Effector memory CD8-positive, alpha-beta T cell (primary cell): ENCODE data around the gene RHEBL1.

Source experiments
- ATAC-seq: fragments of 150-1000 bp; cut with Tn5 transposase; replicated peaks from 2 replicates; pipeline ENCODE4 v1.10.0; 2021; ENCODE audit warnings: mild to moderate bottlenecking, moderate library complexity
- DNase-seq, 3 experiments: peaks; one replicate each; pipeline ENCODE4 v3.0.0; 2021
- H3K27ac Mint-ChIP-seq, 2 donors: one replicate each; pipeline ENCODE4 v1.8.0; 2022; ENCODE audit warnings: mild to moderate bottlenecking in 2 of 2, mixed read lengths in 2 of 2, moderate library complexity in 2 of 2
- H3K27me3 Mint-ChIP-seq, 2 donors: one replicate each; pipeline ENCODE4 v1.8.0; 2022; ENCODE audit warnings: mixed read lengths in 2 of 2
- H3K36me3 Mint-ChIP-seq: one replicate; pipeline ENCODE4 v1.8.0; 2022; ENCODE audit warnings: mild to moderate bottlenecking, moderate library complexity, mixed read lengths; ENCODE audit not compliant: insufficient read depth
- H3K4me1 Mint-ChIP-seq, 2 donors: one replicate each; pipeline ENCODE4 v1.8.0; 2022; ENCODE audit warnings: low read depth in 2 of 2, mixed read lengths in 2 of 2
- H3K4me3 Mint-ChIP-seq, 2 donors: one replicate each; pipeline ENCODE4 v1.8.0; 2022; ENCODE audit warnings: mild to moderate bottlenecking in 2 of 2, mixed read lengths in 2 of 2, moderate library complexity in 2 of 2
- H3K9me3 Mint-ChIP-seq, 2 donors: one replicate each; pipeline ENCODE4 v1.8.0; 2022; ENCODE audit warnings: mixed read lengths in 2 of 2

The RHEBL1 gene

GRCh38 chr12:49022558-49023178 lies 47.1 kb downstream of the RHEBL1 start:
- Mint-ChIP-seq H3K4me3 (no peak overlapping the region), H3K4me1 (peaks cover 15 to 19% of the 10 kb centered on the region in 2 donors), H3K27ac (peak overlapping the region; percentile 89 to 100), H3K27me3 (no peaks in the 10 kb centered on the region), H3K9me3 (no peaks in the 10 kb centered on the region), H3K36me3 (peaks cover 60% of the 10 kb centered on the region)
- ATAC-seq (no peak), DNase-seq (no peak)

- Mint-ChIP-seq H3K36me3 (peaks cover 58% of the 10 kb centered on the region), H3K27ac (peak overlapping the region; percentile 100), H3K4me3 (no peak overlapping the region), H3K9me3 (no peaks in the 10 kb centered on the region), H3K27me3 (no peaks in the 10 kb centered on the region), H3K4me1 (peaks cover 23 to 30% of the 10 kb centered on the region in 2 donors)
- DNase-seq (no peak), ATAC-seq (no peak)
Measured at GRCh38 chr12:49021292-49021915, 48.4 kb downstream of the RHEBL1 start.

GRCh38 chr12:49020441-49020840 lies 49.3 kb downstream of the RHEBL1 start:
- Mint-ChIP-seq H3K4me1 (peaks cover 29 to 34% of the 10 kb centered on the region in 2 donors), H3K9me3 (no peaks in the 10 kb centered on the region), H3K27me3 (no peaks in the 10 kb centered on the region), H3K36me3 (peaks cover 56% of the 10 kb centered on the region), H3K4me3 (no peak overlapping the region), H3K27ac (peak overlapping the region; percentile 100)
- DNase-seq (no peak), ATAC-seq (no peak)

GRCh38 chr12:49019443-49020324 lies 50.1 kb downstream of the RHEBL1 start:
- Mint-ChIP-seq H3K4me1 (peaks cover 29 to 34% of the 10 kb centered on the region in 2 donors), H3K27me3 (no peaks in the 10 kb centered on the region), H3K27ac (peak overlapping the region; percentile 100), H3K4me3 (peak overlapping the region; percentile 75 to 94), H3K36me3 (peaks cover 53% of the 10 kb centered on the region), H3K9me3 (no peaks in the 10 kb centered on the region)
- ATAC-seq (no peak), DNase-seq (peak in 2 of 3 experiments; percentile 36 to 57)

- peaks cover 53% of the 10 kb centered on the region for H3K36me3 Mint-ChIP-seq
Measured at GRCh38 chr12:49019120-49019430, 50.7 kb downstream of the RHEBL1 start.

GRCh38 chr12:49018261-49019119 lies 51.3 kb downstream of the RHEBL1 start, which contains the start of gene PRKAG1:
Gene PRKAG1, minus strand, starts transcription at chr12:49018776. Its CDS starts 36 bp downstream, at chr12:49018740.
- peak within 1 kb of the TSS; percentile 100 for H3K27ac Mint-ChIP-seq
- peaks cover 54% of the 10 kb centered on the region for H3K36me3 Mint-ChIP-seq
- H3K9me3 Mint-ChIP-seq: no peaks in the 10 kb centered on the region

More at GRCh38 chr12:49019120-49019430, 50.7 kb downstream of the RHEBL1 start:
- Mint-ChIP-seq H3K4me1 (peaks cover 29 to 38% of the 10 kb centered on the region in 2 donors), H3K4me3 (peak overlapping the region; percentile 94), H3K9me3 (no peaks in the 10 kb centered on the region), H3K27me3 (no peaks in the 10 kb centered on the region), H3K27ac (peak overlapping the region; percentile 100)
- no peak for DNase-seq
- peak; percentile 23 for ATAC-seq

GRCh38 chr12:49017891-49018260 lies 51.9 kb downstream of the RHEBL1 start:
- peak overlapping the region; percentile 94 for H3K4me3 Mint-ChIP-seq
- DNase-seq: peak in 1 of 3 experiments; percentile 28
- ATAC-seq: peak; percentile 10
- H3K27me3 Mint-ChIP-seq: no peaks in the 10 kb centered on the region
- no peaks in the 10 kb centered on the region for H3K9me3 Mint-ChIP-seq
- H3K36me3 Mint-ChIP-seq: peaks cover 55% of the 10 kb centered on the region
- peak overlapping the region; percentile 100 for H3K27ac Mint-ChIP-seq
- peaks cover 29 to 38% of the 10 kb centered on the region in 2 donors for H3K4me1 Mint-ChIP-seq

More at GRCh38 chr12:49018261-49019119, 51.3 kb downstream of the RHEBL1 start, which contains the start of gene PRKAG1:
- ATAC-seq (peak; percentile 85), DNase-seq (peak; percentile 97 to 98 (median 98))
- H3K4me1 Mint-ChIP-seq: peaks cover 29 to 38% of the 10 kb centered on the region in 2 donors
- H3K27me3 Mint-ChIP-seq: no peaks in the 10 kb centered on the region
- peak within 1 kb of the TSS; percentile 94 for H3K4me3 Mint-ChIP-seq

- DNase-seq (no peak), ATAC-seq (no peak)
- Mint-ChIP-seq H3K9me3 (no peaks in the 10 kb centered on the region), H3K4me1 (peaks cover 29 to 33% of the 10 kb centered on the region in 2 donors), H3K27me3 (no peaks in the 10 kb centered on the region), H3K36me3 (peaks cover 68% of the 10 kb centered on the region), H3K27ac (peak overlapping the region; percentile 38 to 60), H3K4me3 (no peak overlapping the region)
Measured at GRCh38 chr12:49015196-49015595, 54.6 kb downstream of the RHEBL1 start.
